Hematopoietic multipotent progenitor cell treated with erythropoietin and hydrocortisone succinate and interleukin-3 and kit ligand, for 15 days (in vitro differentiated cells): ENCODE measurements around the gene IRF2BPL.

Experiments used
- DNase-seq: peaks from one replicate; pipeline ENCODE4 v3.0.0-alpha.2; 2015; ENCODE audit warnings: low spot score

The IRF2BPL gene

GRCh38 chr14:77053046-77053841, 24.7 kb upstream of the IRF2BPL start:
- DNase-seq = peak; percentile 73

GRCh38 chr14:77052281-77053044, 24.0 kb upstream of the IRF2BPL start:
- no peak for DNase-seq

GRCh38 chr14:77051116-77051515, 22.6 kb upstream of the IRF2BPL start:
- DNase-seq = no peak

- DNase-seq = peak; percentile 76
Measured at GRCh38 chr14:77046721-77047120, 18.2 kb upstream of the IRF2BPL start.

GRCh38 chr14:77045238-77046162, 17.0 kb upstream of the IRF2BPL start:
- DNase-seq = peak; percentile 44

GRCh38 chr14:77044783-77045237, 16.3 kb upstream of the IRF2BPL start:
- no peak for DNase-seq

GRCh38 chr14:77043984-77044485, 15.5 kb upstream of the IRF2BPL start:
- no peak for DNase-seq

GRCh38 chr14:77043177-77043983, 14.9 kb upstream of the IRF2BPL start:
- DNase-seq = peak; percentile 29

- peak; percentile 54 for DNase-seq
Measured at GRCh38 chr14:77041881-77042545, 13.5 kb upstream of the IRF2BPL start.

- DNase-seq = no peak
Measured at GRCh38 chr14:77040741-77041653, 12.5 kb upstream of the IRF2BPL start.

GRCh38 chr14:77040059-77040740, 11.7 kb upstream of the IRF2BPL start:
- DNase-seq = peak; percentile 100

GRCh38 chr14:77039285-77040058, 11.0 kb upstream of the IRF2BPL start:
- peak; percentile 60 for DNase-seq

- no peak for DNase-seq
Measured at GRCh38 chr14:77037938-77038568, 9.5 kb upstream of the IRF2BPL start.

- DNase-seq = no peak
Measured at GRCh38 chr14:77037215-77037937, 8.9 kb upstream of the IRF2BPL start.

GRCh38 chr14:77036484-77037214, 8.1 kb upstream of the IRF2BPL start:
- no peak for DNase-seq

GRCh38 chr14:77035267-77035666, 6.8 kb upstream of the IRF2BPL start:
- no peak for DNase-seq
